ENCODE data around the gene DIRAS3. TPM values are rescaled to one million over a fixed set of nuclear protein-coding genes. Genes with fewer than 3 reads are reported as not detected.
A peak's percentile ranks its signal among the peaks of the same experiment; 100 is the strongest.

The DIRAS3 gene
- total RNA-seq, 1 donor from 2014 or later = 7.4 TPM

DNA sequence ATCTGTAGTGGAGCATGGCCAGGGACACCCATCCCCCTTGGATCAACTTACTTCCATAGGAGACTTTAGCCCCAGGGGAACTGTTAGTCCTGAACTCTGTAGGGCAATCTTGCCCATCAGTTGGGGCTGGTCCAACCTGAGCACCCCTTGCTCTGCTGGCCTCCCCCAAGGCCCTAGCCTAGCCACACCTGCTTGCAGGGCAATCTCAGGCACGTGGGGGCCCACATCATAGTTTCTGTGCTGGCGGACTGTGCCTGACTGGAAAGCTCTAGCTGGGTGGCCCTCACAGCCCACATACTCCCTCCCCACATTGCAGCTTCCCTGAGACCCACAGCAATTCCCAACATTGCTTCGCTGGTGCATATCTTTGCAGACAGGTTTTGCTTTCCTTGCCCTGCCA is 6.6 kb upstream of the DIRAS3 start:
- DNase-seq (ENCODE audit: low spot score, unreplicated experiment) = no peak

GRCh38 chr1:68051475-68051874 is 1.0 kb upstream of the DIRAS3 start:
- Mint-ChIP-seq H3K4me1 (ENCODE audit: low read depth) (peaks cover 6% of the 10 kb centered on the region), H3K27me3 (peaks cover 27% of the 10 kb centered on the region), H3K36me3 (ENCODE audit: insufficient read depth) (no peaks in the 10 kb centered on the region), H3K9me3 (ENCODE audit: low read depth) (no peaks in the 10 kb centered on the region), H3K27ac (peak overlapping the region; percentile 33), H3K4me3 (ENCODE audit: low read depth) (peak overlapping the region; percentile 66)
- TF ChIP-seq, protein P1, sequence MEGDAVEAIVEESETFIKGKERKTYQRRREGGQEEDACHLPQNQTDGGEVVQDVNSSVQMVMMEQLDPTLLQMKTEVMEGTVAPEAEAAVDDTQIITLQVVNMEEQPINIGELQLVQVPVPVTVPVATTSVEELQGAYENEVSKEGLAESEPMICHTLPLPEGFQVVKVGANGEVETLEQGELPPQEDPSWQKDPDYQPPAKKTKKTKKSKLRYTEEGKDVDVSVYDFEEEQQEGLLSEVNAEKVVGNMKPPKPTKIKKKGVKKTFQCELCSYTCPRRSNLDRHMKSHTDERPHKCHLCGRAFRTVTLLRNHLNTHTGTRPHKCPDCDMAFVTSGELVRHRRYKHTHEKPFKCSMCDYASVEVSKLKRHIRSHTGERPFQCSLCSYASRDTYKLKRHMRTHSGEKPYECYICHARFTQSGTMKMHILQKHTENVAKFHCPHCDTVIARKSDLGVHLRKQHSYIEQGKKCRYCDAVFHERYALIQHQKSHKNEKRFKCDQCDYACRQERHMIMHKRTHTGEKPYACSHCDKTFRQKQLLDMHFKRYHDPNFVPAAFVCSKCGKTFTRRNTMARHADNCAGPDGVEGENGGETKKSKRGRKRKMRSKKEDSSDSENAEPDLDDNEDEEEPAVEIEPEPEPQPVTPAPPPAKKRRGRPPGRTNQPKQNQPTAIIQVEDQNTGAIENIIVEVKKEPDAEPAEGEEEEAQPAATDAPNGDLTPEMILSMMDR (IDR thresholded peaks at IDR 0.05; ENCODE audit: unreplicated experiment) = peak; percentile 44
- no peak for DNase-seq (ENCODE audit: low spot score, unreplicated experiment)

More for the DNA sequence above, 6.6 kb upstream of the DIRAS3 start:
- TF ChIP-seq, protein P1 (IDR thresholded peaks at IDR 0.05; ENCODE audit: unreplicated experiment) = no peak
- H3K27ac Mint-ChIP-seq = no peak overlapping the region
- no peaks in the 10 kb centered on the region for H3K36me3 Mint-ChIP-seq (ENCODE audit: insufficient read depth)
- H3K9me3 Mint-ChIP-seq (ENCODE audit: low read depth) = peaks cover 20% of the 10 kb centered on the region
- no peaks in the 10 kb centered on the region for H3K27me3 Mint-ChIP-seq
- H3K4me3 Mint-ChIP-seq (ENCODE audit: low read depth) = no peak overlapping the region
- peaks cover 1% of the 10 kb centered on the region for H3K4me1 Mint-ChIP-seq (ENCODE audit: low read depth)

GRCh38 chr1:68047659-68048026 is 2.8 kb downstream of the DIRAS3 start:
- TF ChIP-seq, protein P1 (IDR thresholded peaks at IDR 0.05; ENCODE audit: unreplicated experiment) = no peak
- Mint-ChIP-seq H3K27ac (no peak overlapping the region), H3K36me3 (ENCODE audit: insufficient read depth) (no peaks in the 10 kb centered on the region), H3K27me3 (peaks cover 27% of the 10 kb centered on the region), H3K4me3 (ENCODE audit: low read depth) (no peak overlapping the region), H3K9me3 (ENCODE audit: low read depth) (no peaks in the 10 kb centered on the region), H3K4me1 (ENCODE audit: low read depth) (peaks cover 5% of the 10 kb centered on the region)
- DNase-seq (ENCODE audit: low spot score, unreplicated experiment) = no peak

- TF ChIP-seq, protein P1 (IDR thresholded peaks at IDR 0.05; ENCODE audit: unreplicated experiment) = no peak
- Mint-ChIP-seq H3K9me3 (ENCODE audit: low read depth) (no peaks in the 10 kb centered on the region), H3K27me3 (peaks cover 27% of the 10 kb centered on the region), H3K4me1 (ENCODE audit: low read depth) (peaks cover 5% of the 10 kb centered on the region), H3K27ac (no peak overlapping the region), H3K36me3 (ENCODE audit: insufficient read depth) (no peaks in the 10 kb centered on the region), H3K4me3 (ENCODE audit: low read depth) (no peak overlapping the region)
- no peak for DNase-seq (ENCODE audit: low spot score, unreplicated experiment)
Measured at GRCh38 chr1:68046885-68047658, 3.4 kb downstream of the DIRAS3 start.

GRCh38 chr1:68046423-68046822 is 4.0 kb downstream of the DIRAS3 start:
- peaks cover 5% of the 10 kb centered on the region for H3K4me1 Mint-ChIP-seq (ENCODE audit: low read depth)
- no peak overlapping the region for H3K4me3 Mint-ChIP-seq (ENCODE audit: low read depth)
- no peaks in the 10 kb centered on the region for H3K9me3 Mint-ChIP-seq (ENCODE audit: low read depth)
- no peak overlapping the region for H3K27ac Mint-ChIP-seq
- DNase-seq (ENCODE audit: low spot score, unreplicated experiment) = no peak
- TF ChIP-seq, protein P1 (IDR thresholded peaks at IDR 0.05; ENCODE audit: unreplicated experiment) = no peak
- peaks cover 24% of the 10 kb centered on the region for H3K27me3 Mint-ChIP-seq
- no peaks in the 10 kb centered on the region for H3K36me3 Mint-ChIP-seq (ENCODE audit: insufficient read depth)
